ENCODE results near the gene PACSIN1. TPM values are rescaled to one million over a fixed set of nuclear protein-coding genes. Genes with fewer than 3 reads are reported as not detected.

PACSIN1 gene
- total RNA-seq: 0.37 TPM in 1 of 2 replicates, not detected in the other
- 0.05 and 0.33 TPM in 2 replicates for polyA plus RNA-seq

- Histone ChIP-seq H3K36me3 (replicated peaks; ENCODE audit: insufficient read depth, low read depth) (no peaks in the 10 kb centered on the region), H3K79me2 (no peaks in the 10 kb centered on the region), H4K20me1 (ENCODE audit: insufficient read depth, poor library complexity, severe bottlenecking) (no peaks in the 10 kb centered on the region), H3K9me3 (ENCODE audit: low read depth) (no peaks in the 10 kb centered on the region), H3K9me2 (replicated peaks; ENCODE audit: insufficient read depth) (no peaks in the 10 kb centered on the region), H2AFZ (peak within 1 kb of the TSS; percentile 33), H3K27me3 (peaks cover 14% of the 10 kb centered on the region), H3K4me1 (ENCODE audit: insufficient read depth) (peaks cover 4% of the 10 kb centered on the region), H3K4me2 (peak within 1 kb of the TSS; percentile 93), H3K27ac (no peak within 1 kb of the TSS), H3K4me3 (peak within 1 kb of the TSS; percentile 33)
- peak; percentile 38 for DNase-seq (ENCODE audit: low spot score)
- peak; percentile 27 for TF ChIP-seq EZH2 (IDR thresholded peaks at IDR 0.05; ENCODE audit: borderline replicate concordance)
- TF ChIP-seq EZH2phosphoT487 (IDR thresholded peaks at IDR 0.05; ENCODE audit: low read depth, severe bottlenecking, unreplicated experiment): no peak
- TF ChIP-seq, protein P1, sequence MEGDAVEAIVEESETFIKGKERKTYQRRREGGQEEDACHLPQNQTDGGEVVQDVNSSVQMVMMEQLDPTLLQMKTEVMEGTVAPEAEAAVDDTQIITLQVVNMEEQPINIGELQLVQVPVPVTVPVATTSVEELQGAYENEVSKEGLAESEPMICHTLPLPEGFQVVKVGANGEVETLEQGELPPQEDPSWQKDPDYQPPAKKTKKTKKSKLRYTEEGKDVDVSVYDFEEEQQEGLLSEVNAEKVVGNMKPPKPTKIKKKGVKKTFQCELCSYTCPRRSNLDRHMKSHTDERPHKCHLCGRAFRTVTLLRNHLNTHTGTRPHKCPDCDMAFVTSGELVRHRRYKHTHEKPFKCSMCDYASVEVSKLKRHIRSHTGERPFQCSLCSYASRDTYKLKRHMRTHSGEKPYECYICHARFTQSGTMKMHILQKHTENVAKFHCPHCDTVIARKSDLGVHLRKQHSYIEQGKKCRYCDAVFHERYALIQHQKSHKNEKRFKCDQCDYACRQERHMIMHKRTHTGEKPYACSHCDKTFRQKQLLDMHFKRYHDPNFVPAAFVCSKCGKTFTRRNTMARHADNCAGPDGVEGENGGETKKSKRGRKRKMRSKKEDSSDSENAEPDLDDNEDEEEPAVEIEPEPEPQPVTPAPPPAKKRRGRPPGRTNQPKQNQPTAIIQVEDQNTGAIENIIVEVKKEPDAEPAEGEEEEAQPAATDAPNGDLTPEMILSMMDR (IDR thresholded peaks at IDR 0.05; ENCODE audit: poor library complexity): no peak
- 4% methylated on average over 30 of the region's 67 CpGs for WGBS (ENCODE audit: low lambda C conversion rate, missing lambda C conversion rate)
Observed at GRCh38 chr6:34465531-34466241, at the start of gene PACSIN1. TSS of gene PACSIN1 (plus strand) at chr6:34466076. CDS start at chr6:34526306, 60,230 bp downstream.

DNA sequence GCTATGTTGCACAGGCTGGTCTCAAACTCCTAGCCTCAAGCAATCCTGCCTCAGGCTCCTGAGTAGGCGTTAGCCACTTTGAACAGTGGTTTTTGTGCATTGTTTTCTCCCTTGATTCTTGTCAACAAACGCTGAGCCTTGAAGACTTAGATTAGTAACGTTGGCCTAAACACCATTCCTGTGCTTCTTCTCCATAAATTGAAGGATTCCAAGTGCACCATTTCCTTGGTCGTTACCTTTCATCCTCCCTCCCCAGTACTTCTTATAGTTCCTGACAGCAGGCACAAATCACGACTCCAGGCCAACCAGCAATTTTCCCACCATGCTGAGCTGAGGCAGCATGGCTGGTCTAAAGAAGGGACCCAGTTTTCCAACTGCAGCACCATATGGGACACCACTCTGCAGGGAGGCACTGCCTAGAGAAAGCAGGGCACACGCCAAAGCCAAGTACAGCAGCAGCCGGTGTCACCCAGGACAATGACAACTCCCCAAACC is 49.0 kb upstream of the PACSIN1 start:
- no peaks in the 10 kb centered on the region for H3K9me2 ChIP-seq (replicated peaks; ENCODE audit: insufficient read depth)
- 89% methylated on average over 7 of the region's 7 CpGs for WGBS (ENCODE audit: low lambda C conversion rate, missing lambda C conversion rate)
- peaks cover 3% of the 10 kb centered on the region for H3K36me3 ChIP-seq (replicated peaks; ENCODE audit: insufficient read depth, low read depth)
- H4K20me1 ChIP-seq (ENCODE audit: insufficient read depth, poor library complexity, severe bottlenecking): no peaks in the 10 kb centered on the region
- H3K79me2 ChIP-seq: peaks cover 11% of the 10 kb centered on the region
- no peak overlapping the region for H2AFZ ChIP-seq
- H3K27me3 ChIP-seq: no peaks in the 10 kb centered on the region
- no peak overlapping the region for H3K4me2 ChIP-seq
- H3K4me3 ChIP-seq: no peak overlapping the region
- DNase-seq (ENCODE audit: low spot score): no peak
- TF ChIP-seq EZH2phosphoT487 (IDR thresholded peaks at IDR 0.05; ENCODE audit: low read depth, severe bottlenecking, unreplicated experiment) (no peak), EZH2 (IDR thresholded peaks at IDR 0.05; ENCODE audit: borderline replicate concordance) (no peak)
- TF ChIP-seq, protein P1 (IDR thresholded peaks at IDR 0.05; ENCODE audit: poor library complexity): no peak
- peaks cover 6% of the 10 kb centered on the region for H3K4me1 ChIP-seq (ENCODE audit: insufficient read depth)
- no peak overlapping the region for H3K27ac ChIP-seq
- no peaks in the 10 kb centered on the region for H3K9me3 ChIP-seq (ENCODE audit: low read depth)

DNA sequence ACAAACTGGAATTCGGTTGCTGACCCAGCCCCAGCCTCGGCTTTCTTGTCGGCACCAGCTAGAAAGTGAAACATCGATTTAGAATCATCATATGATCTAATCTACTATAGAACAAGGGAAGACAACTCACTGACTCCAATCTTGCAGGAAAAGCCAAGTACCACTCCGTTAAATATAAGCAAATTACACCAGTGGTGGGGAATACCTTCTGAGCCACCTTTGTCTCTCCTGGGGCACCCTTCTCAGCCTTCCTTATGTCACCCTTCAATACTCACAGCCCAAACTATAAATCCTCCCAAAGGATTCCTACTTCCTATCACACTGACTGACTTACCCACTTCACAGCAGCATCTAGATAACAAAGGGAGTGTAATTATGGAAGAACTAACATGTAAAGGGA is 47.5 kb upstream of the PACSIN1 start:
- H3K4me3 ChIP-seq: no peak overlapping the region
- peaks cover 3% of the 10 kb centered on the region for H3K36me3 ChIP-seq (replicated peaks; ENCODE audit: insufficient read depth, low read depth)
- peaks cover 6% of the 10 kb centered on the region for H3K4me1 ChIP-seq (ENCODE audit: insufficient read depth)
- no peak overlapping the region for H3K4me2 ChIP-seq
- TF ChIP-seq, protein P1 (IDR thresholded peaks at IDR 0.05; ENCODE audit: poor library complexity): no peak
- TF ChIP-seq EZH2phosphoT487 (IDR thresholded peaks at IDR 0.05; ENCODE audit: low read depth, severe bottlenecking, unreplicated experiment): no peak
- TF ChIP-seq EZH2 (IDR thresholded peaks at IDR 0.05; ENCODE audit: borderline replicate concordance): no peak
- H3K27me3 ChIP-seq: no peaks in the 10 kb centered on the region
- H3K79me2 ChIP-seq: peaks cover 25% of the 10 kb centered on the region
- no peak overlapping the region for H2AFZ ChIP-seq
- H4K20me1 ChIP-seq (ENCODE audit: insufficient read depth, poor library complexity, severe bottlenecking): peaks cover 8% of the 10 kb centered on the region
- no peaks in the 10 kb centered on the region for H3K9me3 ChIP-seq (ENCODE audit: low read depth)
- 98% methylated on average over 5 of the region's 5 CpGs for WGBS (ENCODE audit: low lambda C conversion rate, missing lambda C conversion rate)
- DNase-seq (ENCODE audit: low spot score): no peak
- no peaks in the 10 kb centered on the region for H3K9me2 ChIP-seq (replicated peaks; ENCODE audit: insufficient read depth)
- no peak overlapping the region for H3K27ac ChIP-seq

Data from hepatocyte (in vitro differentiated cells).